Measurements from ENCODE around the gene ECM1. TPM values are rescaled to one million over a fixed set of nuclear protein-coding genes. Genes with fewer than 3 reads are reported as not detected.

ECM1 gene
- total and polyA plus RNA-seq, 2 donors (not counting 3 experiments of a cell fraction or from before 2014, with no cell fraction given): 7.2 to 16.6 TPM

- peaks cover 22% of the 10 kb centered on the region for H3K4me1 ChIP-seq (ENCODE audit: control insufficient read depth, extremely low read depth, insufficient read depth, low read length)
- H3K4me2 ChIP-seq (ENCODE audit: insufficient read depth, low read length): peak overlapping the region; percentile 49
- no peaks in the 10 kb centered on the region for H3K9me3 ChIP-seq (replicated peaks; ENCODE audit: control insufficient read depth, insufficient read depth, low read length)
- CTCF ChIA-PET: interaction anchor here (1.1 to 6.7 kb wide), 7 partner anchors 10 to 84 kb away, joined by 3 to 55 read pairs (median 5); no protein-coding TSS in a partner anchor
- peak overlapping the region; percentile 30 for H2AFZ ChIP-seq (ENCODE audit: low read depth, low read length)
- dilution Hi-C loops (cut with MboI; ENCODE audit: extremely low pct_ligation_motif_present, low sequenced_read_pairs): no loop called here
- TF ChIP-seq CTCF (IDR thresholded peaks at IDR 0.05; ENCODE audit: extremely low read depth in 1 of 2, insufficient read depth in 1 of 2, low read depth in 1 of 2, low read length in 2 of 2): no peak
- TF ChIP-seq MAX (IDR thresholded peaks at IDR 0.05; ENCODE audit: insufficient read depth, insufficient read length): no peak
- TF ChIP-seq MYC (IDR thresholded peaks at IDR 0.05; ENCODE audit: low read depth, low read length): no peak
- no peak for TF ChIP-seq JUN (IDR thresholded peaks at IDR 0.05; ENCODE audit: borderline replicate concordance, insufficient read depth, insufficient read length, low read depth)
- TF ChIP-seq POLR2A (IDR thresholded peaks at IDR 0.05; ENCODE audit: low read depth, low read length): no peak
- TF ChIP-seq EZH2 (IDR thresholded peaks at IDR 0.05; ENCODE audit: borderline replicate concordance, low read depth, low read length, severe bottlenecking): no peak
- TF ChIP-seq GATA2 (IDR thresholded peaks at IDR 0.05; ENCODE audit: insufficient read depth, insufficient read length, low read depth, low read length): no peak
- no peak for TF ChIP-seq FOS (IDR thresholded peaks at IDR 0.05; ENCODE audit: borderline replicate concordance, insufficient read depth, low read length)
- no peak for TF ChIP-seq POLR2AphosphoS5 (IDR thresholded peaks at IDR 0.05; ENCODE audit: insufficient read depth, low read depth, low read length)
- peak overlapping the region in 2 of 3 experiments; percentile 25 to 34 for H3K4me3 ChIP-seq (replicated peaks in 1 of 3; ENCODE audit: insufficient read depth in 1 of 3, low read depth in 1 of 3, low read length in 3 of 3)
- H3K27me3 ChIP-seq (ENCODE audit: control insufficient read depth in 2 of 2, insufficient read depth in 2 of 2, low read length in 2 of 2): peaks cover 2 to 3% of the 10 kb centered on the region in 2 experiments
- POLR2A ChIA-PET: no interaction called here
- no peak overlapping the region for H3K9ac ChIP-seq (replicated peaks; ENCODE audit: extremely low read depth, insufficient read depth, low read length)
- no peaks in the 10 kb centered on the region for H4K20me1 ChIP-seq (replicated peaks; ENCODE audit: control insufficient read depth, extremely low read depth, insufficient read depth, low read length)
- BruUV-seq (replicated peaks): no TSS peak
- H3K9me1 ChIP-seq (replicated peaks; ENCODE audit: control insufficient read depth, extremely low read depth, insufficient read depth, low read length): no peaks in the 10 kb centered on the region
- FAIRE-seq: no peak
- no peak for DNase-seq (ENCODE audit: low read depth, low spot score)
- no peak overlapping the region for H3K27ac ChIP-seq (ENCODE audit: insufficient read depth, low read depth, low read length)
- no peaks in the 10 kb centered on the region for H3K36me3 ChIP-seq (ENCODE audit: control insufficient read depth in 2 of 2, extremely low read depth in 1 of 2, insufficient read depth in 2 of 2, low read length in 2 of 2)
- intact Hi-C loops (cut with micrococcal nuclease): loop anchor here (5.0 kb wide), 1 partner anchor 87 kb away; no protein-coding TSS in a partner anchor
- H3K79me2 ChIP-seq (ENCODE audit: control insufficient read depth, insufficient read depth, low read length): no peaks in the 10 kb centered on the region
Observed at GRCh38 chr1:150549496-150550221, 41.8 kb downstream of the ECM1 start.
